VCaP (cell line): ENCODE measurements around the gene CD244.
"Not testable (repeated sequence)": the region's sequence is repeated elsewhere in the genome, so short reads cannot be mapped to it uniquely, and the experiment has no call there.

ENCODE experiments used
- H3K27ac ChIP-seq: fragments of 450-650 bp; 2 replicates; pipeline ENCODE4 v1.5.1; 2017
- CTCF ChIP-seq: fragments of 450-650 bp; conservative IDR thresholded peaks from 2 replicates; pipeline ENCODE4 v1.5.1; 2017; ENCODE audit warnings: mild to moderate bottlenecking, moderate library complexity

Gene CD244

GRCh38 chr1:160901768-160902167, 39.1 kb upstream of the CD244 start:
- TF ChIP-seq CTCF: no peak
- H3K27ac ChIP-seq: no peak overlapping the region

GRCh38 chr1:160900683-160901082, 38.0 kb upstream of the CD244 start:
- H3K27ac ChIP-seq: not testable (repeated sequence)

GRCh38 chr1:160894368-160895135, 31.9 kb upstream of the CD244 start:
- H3K27ac ChIP-seq: not testable (repeated sequence)

- no peak for TF ChIP-seq CTCF
- H3K27ac ChIP-seq: no peak overlapping the region
Measured at GRCh38 chr1:160891474-160891873, 28.8 kb upstream of the CD244 start.

- TF ChIP-seq CTCF: no peak
- no peak overlapping the region for H3K27ac ChIP-seq
Measured at GRCh38 chr1:160888926-160889325, 26.2 kb upstream of the CD244 start.

- TF ChIP-seq CTCF: no peak
- no peak overlapping the region for H3K27ac ChIP-seq
Measured at GRCh38 chr1:160887071-160887470, 24.4 kb upstream of the CD244 start.

- no peak for TF ChIP-seq CTCF
- no peak within 1 kb of the TSS for H3K27ac ChIP-seq
Measured at GRCh38 chr1:160885042-160885441, 22.4 kb upstream of the CD244 start, which contains the start of gene ITLN1. TSS of gene ITLN1 (minus strand) at chr1:160885180. CDS start at chr1:160884877, 303 bp downstream.

GRCh38 chr1:160884579-160884978, 21.9 kb upstream of the CD244 start:
- no peak for TF ChIP-seq CTCF
- H3K27ac ChIP-seq: no peak overlapping the region
